HCT116 (cell line): ENCODE data around the gene TCF7L2.

Experiments
- EGR1 ChIP-seq: IDR thresholded peaks from 2 replicates; pipeline ENCODE4 v1.6.1; 2012; ENCODE audit warnings: low read depth
- EZH2phosphoT487 ChIP-seq: fragments of 200-600 bp; IDR thresholded peaks from 2 replicates; pipeline ENCODE4 v1.6.1; 2018; ENCODE audit warnings: antibody characterized with exemption, borderline replicate concordance
- JUND ChIP-seq: IDR thresholded peaks from 2 replicates; pipeline ENCODE4 v1.6.1; 2012
- POLR2A ChIP-seq: IDR thresholded peaks from 2 replicates; pipeline ENCODE4 v1.7.0; 2011; ENCODE audit warnings: borderline replicate concordance; ENCODE audit not compliant: insufficient read depth, insufficient read length; ENCODE audit errors: extremely low read depth
- ZFX ChIP-seq: fragments of 450-650 bp; IDR thresholded peaks from 2 replicates; pipeline ENCODE4 v1.6.1; 2017
- TF ChIP-seq, protein P1 (sequence below), 3 experiments: fragments of 200-600 bp in 1 of 3; sonication (generic) in 1 of 3; IDR thresholded peaks in 2 of 3; conservative IDR thresholded peaks in 1 of 3; 2 replicates each; pipeline ENCODE4 v1.5.1; 2012 to 2017; ENCODE audit warnings: low read depth in 2 of 3, low read length in 2 of 3, antibody characterized with exemption in 1 of 3, borderline replicate concordance in 1 of 3, control low read depth in 1 of 3, mild to moderate bottlenecking in 1 of 3, mixed read lengths in 1 of 3, mixed run types in 1 of 3, moderate library complexity in 1 of 3; ENCODE audit not compliant: insufficient read depth in 1 of 3

DNA sequence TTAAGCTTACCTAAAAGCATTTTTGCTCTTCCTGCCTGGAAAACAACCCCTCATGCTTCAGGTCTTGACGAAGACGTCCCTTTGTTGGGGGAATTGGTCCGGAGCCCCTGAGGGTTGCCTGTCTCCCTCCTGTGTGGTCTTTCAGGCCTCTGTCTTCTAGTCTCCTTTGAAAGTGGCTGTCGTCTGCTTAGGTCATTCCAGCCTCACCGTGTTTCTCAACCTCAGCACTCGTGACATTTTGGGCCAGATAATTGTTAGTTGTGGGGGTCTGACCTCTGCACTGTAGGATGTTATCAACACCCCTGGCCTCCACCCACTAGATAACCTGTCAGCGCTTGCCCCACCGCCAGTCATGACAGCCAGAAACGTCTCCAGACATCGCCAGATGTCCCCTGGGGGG is 219.1 kb downstream of the TCF7L2 start:
- TF ChIP-seq JUND (no peak), POLR2A (no peak), EGR1 (no peak), EZH2phosphoT487 (no peak), ZFX (no peak)
- TF ChIP-seq, protein P1, sequence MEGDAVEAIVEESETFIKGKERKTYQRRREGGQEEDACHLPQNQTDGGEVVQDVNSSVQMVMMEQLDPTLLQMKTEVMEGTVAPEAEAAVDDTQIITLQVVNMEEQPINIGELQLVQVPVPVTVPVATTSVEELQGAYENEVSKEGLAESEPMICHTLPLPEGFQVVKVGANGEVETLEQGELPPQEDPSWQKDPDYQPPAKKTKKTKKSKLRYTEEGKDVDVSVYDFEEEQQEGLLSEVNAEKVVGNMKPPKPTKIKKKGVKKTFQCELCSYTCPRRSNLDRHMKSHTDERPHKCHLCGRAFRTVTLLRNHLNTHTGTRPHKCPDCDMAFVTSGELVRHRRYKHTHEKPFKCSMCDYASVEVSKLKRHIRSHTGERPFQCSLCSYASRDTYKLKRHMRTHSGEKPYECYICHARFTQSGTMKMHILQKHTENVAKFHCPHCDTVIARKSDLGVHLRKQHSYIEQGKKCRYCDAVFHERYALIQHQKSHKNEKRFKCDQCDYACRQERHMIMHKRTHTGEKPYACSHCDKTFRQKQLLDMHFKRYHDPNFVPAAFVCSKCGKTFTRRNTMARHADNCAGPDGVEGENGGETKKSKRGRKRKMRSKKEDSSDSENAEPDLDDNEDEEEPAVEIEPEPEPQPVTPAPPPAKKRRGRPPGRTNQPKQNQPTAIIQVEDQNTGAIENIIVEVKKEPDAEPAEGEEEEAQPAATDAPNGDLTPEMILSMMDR (IDR thresholded peaks at IDR 0.05 in 2 of 3, conservative IDR thresholded peaks at IDR 0.05 in 1 of 3; ENCODE audit: borderline replicate concordance in 1 of 3, insufficient read depth in 1 of 3, low read depth in 2 of 3, low read length in 2 of 3) = no peak
